ENCODE results near the gene PKN2. TPM values are rescaled to one million over a fixed set of nuclear protein-coding genes. Genes with fewer than 3 reads are reported as not detected.
A peak's percentile ranks its signal among the peaks of the same experiment; 100 is the strongest.

The PKN2 gene
- total and polyA plus RNA-seq, 2 of the 4 experiments (the other 2 are of a cell fraction): 12.7 to 22.2 TPM

- CTCF ChIA-PET: no interaction called here
- H3K14ac ChIP-seq (replicated peaks; ENCODE audit: low read depth, low read length): no peak overlapping the region
- no peak overlapping the region for H3K4me3 ChIP-seq (ENCODE audit: insufficient read depth, low read depth, low read length)
- H3K23ac ChIP-seq (ENCODE audit: low read depth, low read length): no peak overlapping the region
- no peak overlapping the region for H3K56ac ChIP-seq (ENCODE audit: extremely low read depth, insufficient read depth, low read length)
- dilution Hi-C loops (cut with HindIII; ENCODE audit: low sequenced_read_pairs, unreplicated experiment) (no loop called here), intact Hi-C loops (cut with micrococcal nuclease) (no loop called here), in situ Hi-C loops (cut with MboI; ENCODE audit: low sequenced_read_pairs) (no loop called here)
- no peak overlapping the region for H4K5ac ChIP-seq (ENCODE audit: low read depth, low read length)
- DNase-seq (no peak), ATAC-seq (ENCODE audit: low read depth) (no peak; the same call in 1 of the 2 replicates)
- peaks cover 18% of the 10 kb centered on the region for H3K36me3 ChIP-seq (ENCODE audit: control insufficient read depth, insufficient read depth, low read length)
- no peaks in the 10 kb centered on the region for H3K27me3 ChIP-seq (ENCODE audit: control insufficient read depth, insufficient read depth, low read length)
- 0 out of 2 replicates have a peak, but pooled peaks cover 2% of the 10 kb centered on the region for H3K9me1 ChIP-seq (ENCODE audit: insufficient read depth, low read length)
- H2BK20ac ChIP-seq (ENCODE audit: low read depth, low read length): no peak overlapping the region
- peaks cover 4% of the 10 kb centered on the region; the same call in 1 of the 2 replicates for H4K20me1 ChIP-seq (ENCODE audit: insufficient read depth, low read length)
- H3K27ac ChIP-seq (ENCODE audit: insufficient read depth, low read length): no peak overlapping the region
- H4K8ac ChIP-seq (ENCODE audit: low read depth in 2 of 2, low read length in 2 of 2): no peak overlapping the region
- no peak for TF ChIP-seq BHLHE40 (IDR thresholded peaks at IDR 0.05; ENCODE audit: low read depth, low read length)
- no peak for TF ChIP-seq RAD21 (IDR thresholded peaks at IDR 0.05; ENCODE audit: low read length)
- TF ChIP-seq CTCF (conservative IDR thresholded peaks at IDR 0.05; ENCODE audit: low read depth, low read length): no peak
- TF ChIP-seq CHD1 (IDR thresholded peaks at IDR 0.05; ENCODE audit: low read depth, low read length): no peak
- TF ChIP-seq RCOR1 (IDR thresholded peaks at IDR 0.05; ENCODE audit: insufficient replicate concordance, low read length): no peak
- TF ChIP-seq USF2 (IDR thresholded peaks at IDR 0.05; ENCODE audit: low read depth, low read length): no peak
- TF ChIP-seq ELK1 (IDR thresholded peaks at IDR 0.05; ENCODE audit: borderline replicate concordance, low read depth, low read length): no peak
- TF ChIP-seq SMC3 (IDR thresholded peaks at IDR 0.05; ENCODE audit: low read depth, low read length): no peak
- TF ChIP-seq MXI1 (IDR thresholded peaks at IDR 0.05; ENCODE audit: borderline replicate concordance, low read depth, low read length): no peak
- no peak for TF ChIP-seq POLR2A (IDR thresholded peaks at IDR 0.05; ENCODE audit: low read depth, low read length)
- TF ChIP-seq CEBPB (IDR thresholded peaks at IDR 0.05; ENCODE audit: low read depth, low read length): no peak
- no peak for TF ChIP-seq NFE2L2 (IDR thresholded peaks at IDR 0.05; ENCODE audit: low read depth, low read length)
- no peak overlapping the region for H3K9ac ChIP-seq (ENCODE audit: low read depth, low read length)
- peak overlapping the region; percentile 23 for H2BK5ac ChIP-seq (ENCODE audit: low read depth, low read length, poor library complexity, severe bottlenecking)
- POLR2A ChIA-PET (ENCODE audit: unreplicated experiment): no interaction called here
- no peak overlapping the region for H3K4ac ChIP-seq (ENCODE audit: low read depth, low read length)
- no peak overlapping the region for H2AK5ac ChIP-seq (ENCODE audit: low read depth, low read length)
- no peaks in the 10 kb centered on the region for H3K9me3 ChIP-seq (ENCODE audit: control insufficient read depth, insufficient read depth, low read length)
- H3K4me2 ChIP-seq (ENCODE audit: low read depth, low read length): no peak overlapping the region
- no peaks in the 10 kb centered on the region for H3K4me1 ChIP-seq (ENCODE audit: control insufficient read depth, insufficient read depth, low read length)
- no peak overlapping the region for H2AK9ac ChIP-seq (replicated peaks; ENCODE audit: low read depth, low read length, poor library complexity)
- H2BK120ac ChIP-seq (ENCODE audit: low read depth, low read length): no peak overlapping the region
- no peak overlapping the region; the same call in 1 of the 2 replicates for H4K91ac ChIP-seq (ENCODE audit: insufficient read depth, low read depth, low read length)
- no peak overlapping the region for H3K18ac ChIP-seq (ENCODE audit: low read depth, low read length)
- H3K79me1 ChIP-seq (ENCODE audit: low read depth in 1 of 2, low read length in 2 of 2): peaks cover 14 to 23% of the 10 kb centered on the region in 2 experiments
- no peak overlapping the region for H2BK15ac ChIP-seq (ENCODE audit: low read depth, low read length)
- WGBS, 2 experiments (ENCODE audit: extremely low coverage in 2 of 2, insufficient read length in 1 of 2): no CpG with 5 or more reads among the region's 1 CpG
- no TSS peak for BruUV-seq (replicated peaks)
- no peak overlapping the region for H2AFZ ChIP-seq (replicated peaks; ENCODE audit: low read length, poor library complexity)
These were observed 90.1 kb downstream of the PKN2 start for GRCh38 chr1:88774151-88774556.
